ENCODE data around the gene PCSK2.
"Not testable (repeated sequence)": the region's sequence is repeated elsewhere in the genome, so short reads cannot be mapped to it uniquely, and the experiment has no call there.

PCSK2 gene, protein sequence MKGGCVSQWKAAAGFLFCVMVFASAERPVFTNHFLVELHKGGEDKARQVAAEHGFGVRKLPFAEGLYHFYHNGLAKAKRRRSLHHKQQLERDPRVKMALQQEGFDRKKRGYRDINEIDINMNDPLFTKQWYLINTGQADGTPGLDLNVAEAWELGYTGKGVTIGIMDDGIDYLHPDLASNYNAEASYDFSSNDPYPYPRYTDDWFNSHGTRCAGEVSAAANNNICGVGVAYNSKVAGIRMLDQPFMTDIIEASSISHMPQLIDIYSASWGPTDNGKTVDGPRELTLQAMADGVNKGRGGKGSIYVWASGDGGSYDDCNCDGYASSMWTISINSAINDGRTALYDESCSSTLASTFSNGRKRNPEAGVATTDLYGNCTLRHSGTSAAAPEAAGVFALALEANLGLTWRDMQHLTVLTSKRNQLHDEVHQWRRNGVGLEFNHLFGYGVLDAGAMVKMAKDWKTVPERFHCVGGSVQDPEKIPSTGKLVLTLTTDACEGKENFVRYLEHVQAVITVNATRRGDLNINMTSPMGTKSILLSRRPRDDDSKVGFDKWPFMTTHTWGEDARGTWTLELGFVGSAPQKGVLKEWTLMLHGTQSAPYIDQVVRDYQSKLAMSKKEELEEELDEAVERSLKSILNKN

GRCh38 chr20:17226410-17227218 is at the start of gene PCSK2:
Gene PCSK2 (plus strand): TSS chr20:17227040. CDS start chr20:17227306, 266 bp downstream.
- no peak for FAIRE-seq

DNA sequence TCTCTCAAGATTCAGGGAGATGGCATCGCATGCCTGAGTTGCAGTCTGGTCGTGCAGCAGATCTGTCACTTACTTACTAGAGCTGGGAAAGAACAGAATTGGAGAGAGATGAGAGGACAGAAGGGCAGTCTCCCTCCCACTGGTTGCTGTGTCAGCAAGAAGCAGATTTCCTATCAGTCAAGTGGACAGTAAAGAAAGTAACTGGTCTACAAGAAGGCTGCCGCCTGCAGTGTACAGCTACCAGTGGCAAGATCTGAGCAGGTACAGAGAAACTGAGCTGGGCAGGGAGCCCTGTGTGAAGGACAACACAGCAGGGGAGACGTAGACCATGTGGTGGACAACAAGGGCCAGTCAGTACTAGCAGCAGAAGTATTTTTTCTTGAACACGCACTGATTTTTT is 49.5 kb upstream of the PCSK2 start:
- FAIRE-seq, result no peak

GRCh38 chr20:17179840-17180239 is 47.0 kb upstream of the PCSK2 start:
- no peak for FAIRE-seq

GRCh38 chr20:17189976-17190695 is 36.7 kb upstream of the PCSK2 start:
- FAIRE-seq, result no peak

DNA sequence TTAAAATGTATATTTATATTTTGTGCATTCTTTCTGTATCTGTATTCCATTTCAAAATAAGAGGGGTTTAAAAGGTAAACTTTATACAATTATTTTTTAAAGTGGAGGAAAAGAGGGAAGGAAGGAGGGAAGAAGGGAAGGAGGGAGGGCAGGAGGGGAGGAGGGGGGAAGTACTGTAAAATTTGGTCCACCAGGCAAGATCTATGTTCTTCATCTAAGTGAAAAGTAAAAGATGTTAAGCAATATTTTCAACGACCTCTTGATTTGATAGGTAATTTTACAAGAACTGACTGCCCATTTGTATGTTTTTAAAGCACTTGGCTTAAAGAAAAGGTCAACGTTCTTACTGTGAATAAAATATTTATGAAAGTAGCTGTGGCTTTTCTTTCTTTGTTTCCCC is 29.8 kb upstream of the PCSK2 start:
- FAIRE-seq, result no peak

GRCh38 chr20:17202030-17202429 is 24.8 kb upstream of the PCSK2 start:
- FAIRE-seq, result no peak

GRCh38 chr20:17202673-17203072 is 24.2 kb upstream of the PCSK2 start:
- FAIRE-seq, result no peak

DNA sequence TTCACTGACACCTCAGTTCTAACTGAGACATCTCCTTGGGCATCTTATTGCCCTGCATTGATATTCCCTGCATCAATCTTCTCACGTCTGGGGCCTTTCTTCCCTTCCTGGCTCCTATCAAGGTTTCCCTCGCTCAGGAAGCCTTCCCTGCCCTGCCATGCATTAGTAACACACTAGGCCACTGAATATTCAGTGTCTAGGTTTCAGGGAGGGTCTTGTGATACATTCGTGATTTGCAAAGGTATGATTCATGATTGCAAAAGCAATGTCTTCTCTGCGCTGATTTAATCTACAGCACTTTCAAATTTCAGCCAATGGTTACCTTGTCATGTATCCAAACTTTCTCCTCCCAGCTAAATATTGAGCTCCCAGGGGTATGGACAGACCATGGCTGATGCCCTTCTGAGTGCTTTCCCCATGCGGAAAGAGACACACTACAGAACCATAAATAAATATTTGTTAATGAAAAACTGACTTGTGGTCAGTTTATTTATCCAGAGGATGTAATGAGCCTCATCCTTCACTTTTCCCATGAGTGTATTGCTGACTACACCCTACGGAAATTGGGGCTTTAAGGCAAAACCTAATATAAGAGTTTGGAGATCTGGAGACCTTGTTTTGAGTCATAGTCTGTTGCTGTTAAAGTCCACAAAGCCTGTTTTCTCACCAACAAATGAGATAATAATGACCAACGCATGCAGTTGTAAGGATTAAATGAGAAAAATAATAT is 21.6 kb upstream of the PCSK2 start:
- FAIRE-seq, result no peak

DNA sequence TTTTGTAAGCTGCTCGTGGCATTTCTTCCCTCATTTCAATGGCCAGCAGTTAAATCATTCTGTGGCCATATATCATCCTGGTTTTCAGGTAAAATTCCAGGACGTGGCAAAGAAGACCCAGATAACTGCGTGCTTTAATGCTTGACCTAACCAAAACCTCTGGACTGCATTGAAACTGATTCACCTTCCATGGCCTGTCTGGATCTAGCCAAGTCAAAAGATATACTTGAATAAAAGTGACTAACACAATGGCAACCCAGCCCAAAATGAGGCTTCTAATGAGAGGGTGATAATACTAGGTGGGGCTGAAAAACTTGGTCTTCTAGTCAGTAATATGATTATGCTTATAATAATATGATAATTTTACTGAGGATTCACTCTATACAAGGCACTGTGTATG is 16.5 kb upstream of the PCSK2 start:
- no peak for FAIRE-seq

GRCh38 chr20:17210983-17211382 is 15.9 kb upstream of the PCSK2 start:
- no peak for FAIRE-seq

- FAIRE-seq, result no peak
Measured at GRCh38 chr20:17215167-17215566, 11.7 kb upstream of the PCSK2 start.

GRCh38 chr20:17219856-17220255 is 7.0 kb upstream of the PCSK2 start:
- FAIRE-seq, result not testable (repeated sequence)

DNA sequence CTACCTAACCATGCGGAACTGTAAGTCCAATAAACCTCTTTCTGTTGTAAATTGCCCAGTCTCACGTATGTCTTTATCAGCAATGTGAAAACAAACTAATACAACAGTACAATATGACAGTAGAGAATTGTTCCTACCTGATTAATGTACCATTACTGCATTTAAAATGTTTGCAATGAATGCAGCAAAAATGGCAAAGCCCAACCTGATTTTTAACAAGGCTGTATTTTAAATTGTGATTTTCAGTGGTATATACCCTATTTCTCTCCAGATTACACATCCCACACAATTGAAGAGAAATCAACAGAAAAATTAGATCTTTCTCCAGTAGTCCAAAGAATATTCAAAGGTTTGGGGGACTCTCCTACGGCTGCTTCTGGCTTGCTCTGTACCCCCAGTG is 3.3 kb upstream of the PCSK2 start:
- FAIRE-seq, result no peak

DNA sequence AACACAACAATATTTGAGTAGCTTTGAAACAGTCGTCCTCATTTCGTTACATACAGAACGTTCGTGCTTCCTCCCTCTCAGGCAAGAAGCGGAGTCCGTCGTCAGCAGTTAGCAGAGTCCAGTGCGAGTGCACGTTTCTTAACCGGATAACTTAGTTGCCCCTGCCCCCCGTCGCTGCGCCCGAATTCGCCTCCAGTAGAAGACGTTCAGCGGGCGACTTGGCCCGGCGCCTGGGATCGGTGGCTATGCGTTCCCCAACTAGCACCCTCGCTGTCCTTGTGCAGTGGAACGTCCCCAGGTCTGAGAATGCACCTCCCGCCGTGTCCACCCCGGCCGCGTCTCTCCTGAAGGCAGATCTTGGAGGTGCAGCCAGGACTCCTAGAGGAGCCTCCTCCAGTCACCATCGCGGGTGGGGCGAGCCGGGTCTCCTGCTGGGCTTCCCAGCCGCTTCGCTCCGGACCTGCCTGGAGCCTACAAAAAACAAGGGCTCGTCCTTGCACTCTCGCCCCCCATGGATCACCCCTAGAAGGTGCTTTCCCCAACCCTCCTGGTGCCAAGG is 910 bp upstream of the PCSK2 start:
- no peak for FAIRE-seq

DNA sequence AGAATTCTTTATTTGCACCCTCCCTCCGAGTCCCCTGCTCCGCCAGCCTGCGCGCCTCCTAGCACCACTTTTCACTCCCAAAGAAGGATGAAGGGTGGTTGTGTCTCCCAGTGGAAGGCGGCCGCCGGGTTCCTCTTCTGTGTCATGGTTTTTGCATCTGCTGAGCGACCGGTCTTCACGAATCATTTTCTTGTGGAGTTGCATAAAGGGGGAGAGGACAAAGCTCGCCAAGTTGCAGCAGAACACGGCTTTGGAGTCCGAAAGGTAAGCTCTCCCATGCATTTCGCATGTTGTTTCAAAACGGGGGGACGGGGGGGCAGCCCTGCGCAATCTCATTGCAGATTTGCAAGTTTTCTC is 357 bp downstream of the PCSK2 start:
- FAIRE-seq, result no peak

DNA sequence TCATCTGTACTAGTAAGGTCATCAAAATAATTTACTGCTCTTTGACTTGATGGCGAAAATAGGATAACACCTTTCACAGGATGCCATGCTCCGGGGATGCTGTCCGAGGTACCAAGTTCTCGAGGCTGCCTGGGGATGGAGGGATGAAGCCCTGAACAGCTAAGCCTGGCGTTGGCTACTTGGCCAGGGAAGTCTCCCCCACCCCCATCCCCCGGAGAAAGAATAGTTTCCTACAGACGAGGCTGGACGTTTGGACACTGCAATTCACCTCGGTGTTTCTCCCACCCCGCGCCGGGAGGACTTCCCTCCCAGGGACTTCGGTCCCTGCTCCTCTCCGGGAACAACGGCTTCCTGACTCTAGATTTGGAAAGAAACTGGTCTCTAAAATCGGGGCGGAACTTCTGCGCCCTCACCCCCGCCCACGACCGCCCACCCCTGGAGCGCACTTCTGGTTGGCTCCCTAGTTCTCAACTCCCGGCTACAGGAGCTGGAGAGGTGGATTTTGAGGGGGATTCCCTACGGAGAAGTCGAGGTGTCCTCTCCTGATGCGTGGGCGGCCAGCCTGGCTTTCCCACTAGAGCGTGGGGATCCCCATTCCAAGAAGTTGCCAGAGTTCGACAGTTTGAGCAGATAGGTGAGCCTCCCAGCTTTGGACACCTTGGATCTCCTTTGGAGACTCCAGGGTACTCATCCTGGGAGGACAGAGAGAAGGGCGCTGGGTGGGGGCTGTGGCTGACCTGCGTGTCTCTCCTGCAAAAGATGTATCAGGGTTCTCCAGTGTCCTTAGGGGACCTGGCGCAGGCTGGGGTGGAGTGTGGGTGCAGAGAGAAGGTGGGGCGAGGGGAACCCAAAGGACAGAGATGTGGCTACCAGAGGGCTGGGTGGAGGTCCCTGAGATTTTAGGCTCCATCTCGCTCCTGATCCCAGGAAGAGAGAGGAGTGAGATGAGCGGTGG is 1.1 kb downstream of the PCSK2 start:
- FAIRE-seq, result no peak

- FAIRE-seq, result no peak
Measured at GRCh38 chr20:17228624-17229061, 1.8 kb downstream of the PCSK2 start.

DNA sequence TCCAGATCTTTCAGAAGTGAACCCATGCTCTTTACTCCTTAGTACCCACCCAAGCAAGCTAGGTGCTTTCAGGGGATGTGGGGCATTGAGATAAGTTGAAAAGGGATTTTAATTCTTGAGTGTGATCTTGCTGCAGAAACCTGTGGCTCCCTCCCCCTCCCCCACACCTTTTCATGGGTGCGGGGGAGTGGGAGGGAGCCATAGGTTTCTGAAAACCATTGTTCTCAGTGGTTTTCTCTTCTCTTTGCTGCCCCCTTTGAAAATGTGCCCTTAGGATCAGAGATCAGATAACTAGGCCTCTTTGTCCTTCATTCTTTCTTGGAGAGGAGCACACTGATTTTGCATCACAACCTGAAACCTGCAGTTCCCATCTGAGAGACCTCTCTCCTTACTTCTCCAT is 2.4 kb downstream of the PCSK2 start:
- no peak for FAIRE-seq

DNA sequence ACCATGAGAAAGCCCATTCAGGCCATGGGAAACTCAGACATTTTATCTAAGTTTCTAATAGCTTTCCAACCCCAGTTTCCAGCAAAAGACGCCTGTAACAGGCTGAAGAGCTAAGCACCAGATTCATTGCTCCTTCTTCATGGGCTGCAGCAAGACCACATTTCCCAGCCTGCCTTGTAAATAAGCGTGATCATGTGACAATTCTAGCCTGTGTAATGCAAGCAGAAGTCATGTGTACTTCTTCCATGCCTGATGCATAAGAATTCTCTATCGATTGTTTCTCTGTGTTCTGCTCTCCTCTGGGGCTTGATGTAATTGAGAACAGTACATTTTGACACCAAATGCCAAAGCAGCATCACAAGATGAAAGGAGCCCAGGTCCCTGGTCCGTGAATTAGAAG is 6.8 kb downstream of the PCSK2 start:
- no peak for FAIRE-seq

DNA sequence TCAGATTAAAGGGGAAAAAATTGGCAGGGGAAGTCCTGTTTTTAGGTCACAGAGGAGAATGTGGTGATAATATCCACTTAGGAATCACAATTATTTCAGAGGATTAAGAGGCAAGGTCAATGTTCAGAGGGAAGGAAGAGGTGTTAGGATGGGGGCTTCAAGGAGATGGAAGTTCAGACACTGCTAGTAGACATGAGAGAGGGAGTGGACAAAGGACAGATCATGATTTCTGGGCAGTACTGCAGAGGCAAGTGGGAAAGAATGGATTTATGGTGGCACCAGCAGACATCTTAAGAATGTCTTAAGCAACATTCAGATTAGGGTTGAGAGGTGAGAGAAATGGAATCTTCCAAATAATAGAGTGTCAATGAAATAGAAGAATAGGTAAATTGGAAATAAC is 9.9 kb downstream of the PCSK2 start:
- no peak for FAIRE-seq

DNA sequence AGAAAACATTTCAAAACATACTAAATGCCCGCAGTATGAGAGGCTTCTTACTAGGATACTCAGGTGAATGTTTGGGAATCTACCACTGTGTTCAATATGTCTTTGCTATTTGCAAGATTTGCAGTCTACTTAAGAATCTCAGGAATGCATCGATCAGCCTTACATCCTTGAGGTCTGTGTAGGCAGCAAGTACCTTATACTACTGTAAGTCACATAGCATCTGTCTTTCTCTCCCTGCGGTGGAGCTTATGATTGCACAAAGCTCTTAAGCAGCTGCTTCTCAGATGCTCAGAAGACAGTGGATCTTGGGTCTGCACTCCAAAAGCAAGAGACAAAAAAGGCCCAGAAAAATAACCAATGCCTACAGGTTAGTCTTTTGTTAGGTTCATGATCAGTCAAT is 21.4 kb downstream of the PCSK2 start:
- FAIRE-seq, result no peak

Measured in islet of Langerhans (tissue), 1 donor.